HG03565 (cell line): ENCODE results near the gene HMGCR.

Source experiments
- ATAC-seq: cut with Tn5 transposase; IDR thresholded peaks from one replicate; pipeline ENCODE4 v1.9.1; 2021; ENCODE audit warnings: mild to moderate bottlenecking, moderate library complexity; ENCODE audit not compliant: unreplicated experiment

HMGCR gene

GRCh38 chr5:75340714-75341478 is 3.9 kb downstream of the HMGCR start:
- no peak for ATAC-seq

- no peak for ATAC-seq
Observed at GRCh38 chr5:75341934-75342333, 4.9 kb downstream of the HMGCR start.

GRCh38 chr5:75342836-75343235 is 5.8 kb downstream of the HMGCR start:
- ATAC-seq = no peak

GRCh38 chr5:75348241-75348640 is 11.2 kb downstream of the HMGCR start:
- ATAC-seq = no peak

GRCh38 chr5:75349663-75350062 is 12.6 kb downstream of the HMGCR start:
- no peak for ATAC-seq

- no peak for ATAC-seq
Observed at GRCh38 chr5:75351139-75351926, 14.3 kb downstream of the HMGCR start.

GRCh38 chr5:75355236-75355635 is 18.2 kb downstream of the HMGCR start:
- ATAC-seq = no peak

- ATAC-seq = no peak
Observed at GRCh38 chr5:75356719-75357118, 19.7 kb downstream of the HMGCR start.

GRCh38 chr5:75358117-75358516 is 21.1 kb downstream of the HMGCR start:
- ATAC-seq = no peak

- ATAC-seq = no peak
Observed at GRCh38 chr5:75361310-75361709, 24.3 kb downstream of the HMGCR start.

GRCh38 chr5:75362474-75362975 is 25.5 kb downstream of the HMGCR start:
- ATAC-seq = no peak

GRCh38 chr5:75363111-75363510 is 26.1 kb downstream of the HMGCR start:
- ATAC-seq = no peak

GRCh38 chr5:75363726-75364495 is 26.9 kb downstream of the HMGCR start:
- no peak for ATAC-seq

GRCh38 chr5:75364571-75365280 is 27.7 kb downstream of the HMGCR start:
- ATAC-seq = no peak

GRCh38 chr5:75365740-75366139 is 28.7 kb downstream of the HMGCR start:
- ATAC-seq = no peak

- ATAC-seq = peak; percentile 68
Observed at GRCh38 chr5:75366787-75367186, 29.8 kb downstream of the HMGCR start.

GRCh38 chr5:75367401-75367800 is 30.4 kb downstream of the HMGCR start:
- ATAC-seq = no peak

GRCh38 chr5:75368391-75368790 is 31.4 kb downstream of the HMGCR start:
- no peak for ATAC-seq

- ATAC-seq = no peak
Observed at GRCh38 chr5:75373862-75374261, 36.8 kb downstream of the HMGCR start.

- no peak for ATAC-seq
Observed at GRCh38 chr5:75374394-75374814, 37.4 kb downstream of the HMGCR start.

GRCh38 chr5:75375414-75375813 is 38.4 kb downstream of the HMGCR start:
- no peak for ATAC-seq
